Activated CD8-positive, alpha-beta T cell treated with anti-CD3 and anti-CD28 coated beads, Interleukin-2, amount 10 ng/mL, durations not matched to agents 7 days and 5 days (primary cell): ENCODE results near the gene CEP128. TPM values are rescaled to one million over a fixed set of nuclear protein-coding genes. Genes with fewer than 3 reads are reported as not detected.

Experiments
- ATAC-seq: fragments of 150-1000 bp; cut with Tn5 transposase; one replicate; pipeline ENCODE4 v1.10.0; 2021; ENCODE audit warnings: moderate library complexity
- CTCF ChIA-PET: fragments of 350-600 bp; sonication (Branson Sonifier 250); formaldehyde crosslinking; loops from one replicate; lab custom pipeline; 2021; ENCODE audit warnings: antibody characterized with exemption; lab: Charles Lee
- POLR2A ChIA-PET: fragments of 350-600 bp; sonication (Branson Sonifier 250); formaldehyde crosslinking; loops from one replicate; lab custom pipeline; 2021; ENCODE audit warnings: antibody characterized with exemption; lab: Charles Lee
- DNase-seq: peaks from one replicate; pipeline ENCODE4 v3.0.0-alpha.2; 2020
- H3K27ac Mint-ChIP-seq: one replicate; pipeline ENCODE4 v1.8.0; 2021; ENCODE audit warnings: mild to moderate bottlenecking, mixed read lengths
- H3K27me3 Mint-ChIP-seq: one replicate; pipeline ENCODE4 v1.8.0; 2021; ENCODE audit warnings: low read depth, mixed read lengths
- H3K36me3 Mint-ChIP-seq: one replicate; pipeline ENCODE4 v1.8.0; 2021; ENCODE audit warnings: low read depth, mixed read lengths
- H3K4me1 Mint-ChIP-seq: one replicate; pipeline ENCODE4 v1.8.0; 2021; ENCODE audit warnings: low read depth, mixed read lengths
- H3K4me3 Mint-ChIP-seq: one replicate; pipeline ENCODE4 v1.8.0; 2021; ENCODE audit warnings: mild to moderate bottlenecking, mixed read lengths
- H3K9me3 Mint-ChIP-seq: one replicate; pipeline ENCODE4 v1.8.0; 2022; ENCODE audit warnings: mixed read lengths; ENCODE audit not compliant: insufficient read depth
- total RNA-seq, 2 experiments: library from RNA; stranded (reverse); gene quantifications; one replicate each; pipeline ENCODE4 v1.2.3, GENCODE V29; 2021

CEP128 gene
- total RNA-seq, 2 experiments from 2014 or later = 32.9 to 35.8 TPM

DNA sequence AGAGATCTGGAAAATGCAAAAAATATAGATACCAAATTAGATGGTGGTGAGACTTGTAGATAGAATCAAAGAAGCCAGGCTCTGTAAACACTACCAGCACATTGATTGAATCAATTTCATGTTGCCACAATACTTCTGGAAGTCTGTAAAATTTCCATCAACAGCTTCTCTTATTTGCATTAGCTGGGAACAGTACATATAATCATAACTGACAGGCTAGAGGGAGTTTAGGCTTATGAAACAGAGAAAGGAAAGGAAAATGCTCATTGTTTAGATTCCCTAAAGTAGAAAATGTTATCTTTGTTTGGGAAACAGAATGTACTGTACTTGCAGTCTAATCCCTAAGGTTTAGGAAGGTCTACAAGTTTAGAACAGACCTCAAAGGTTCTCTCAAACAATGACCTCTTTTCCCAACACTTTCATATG, 335.2 kb downstream of the CEP128 start:
- POLR2A ChIA-PET = no interaction called here
- H3K4me3 Mint-ChIP-seq = no peak overlapping the region

DNA sequence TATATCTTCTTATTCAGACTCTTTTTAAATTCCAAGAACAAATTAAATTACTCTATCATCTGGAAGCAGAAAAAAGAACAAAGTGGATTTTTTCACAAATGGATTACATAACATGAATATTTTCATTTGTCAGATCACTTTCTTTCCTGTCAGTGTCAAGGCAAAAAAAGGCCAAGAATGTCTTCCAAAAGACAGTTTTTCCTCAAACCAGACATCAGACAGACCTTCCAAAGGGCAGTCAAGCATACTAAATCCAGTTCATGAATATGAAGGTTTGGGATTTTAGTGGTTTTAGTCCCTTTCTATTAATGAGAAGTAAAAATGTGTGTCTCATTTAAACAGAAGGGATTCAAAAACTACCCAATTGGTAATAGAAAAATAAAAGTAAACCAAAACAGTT, 336.0 kb downstream of the CEP128 start:
- no peak overlapping the region for H3K27ac Mint-ChIP-seq
- no peaks in the 10 kb centered on the region for H3K36me3 Mint-ChIP-seq
- CTCF ChIA-PET = interaction anchor here (0.7 kb wide), 1 partner anchor 14 kb away, joined by 3 read pairs; no protein-coding TSS in a partner anchor
- DNase-seq (no peak), ATAC-seq (no peak)
- no peaks in the 10 kb centered on the region for H3K27me3 Mint-ChIP-seq
- POLR2A ChIA-PET = no interaction called here
- no peak overlapping the region for H3K4me3 Mint-ChIP-seq
- no peaks in the 10 kb centered on the region for H3K4me1 Mint-ChIP-seq
- H3K9me3 Mint-ChIP-seq = no peaks in the 10 kb centered on the region

More for the DNA sequence above, 335.2 kb downstream of the CEP128 start:
- CTCF ChIA-PET = interaction anchor here (0.7 to 1.5 kb wide), 2 partner anchors 10 to 15 kb away, joined by 3 read pairs; no protein-coding TSS in a partner anchor
- DNase-seq (no peak), ATAC-seq (no peak)
- Mint-ChIP-seq H3K9me3 (no peaks in the 10 kb centered on the region), H3K4me1 (no peaks in the 10 kb centered on the region), H3K27me3 (no peaks in the 10 kb centered on the region), H3K27ac (no peak overlapping the region), H3K36me3 (no peaks in the 10 kb centered on the region)

DNA sequence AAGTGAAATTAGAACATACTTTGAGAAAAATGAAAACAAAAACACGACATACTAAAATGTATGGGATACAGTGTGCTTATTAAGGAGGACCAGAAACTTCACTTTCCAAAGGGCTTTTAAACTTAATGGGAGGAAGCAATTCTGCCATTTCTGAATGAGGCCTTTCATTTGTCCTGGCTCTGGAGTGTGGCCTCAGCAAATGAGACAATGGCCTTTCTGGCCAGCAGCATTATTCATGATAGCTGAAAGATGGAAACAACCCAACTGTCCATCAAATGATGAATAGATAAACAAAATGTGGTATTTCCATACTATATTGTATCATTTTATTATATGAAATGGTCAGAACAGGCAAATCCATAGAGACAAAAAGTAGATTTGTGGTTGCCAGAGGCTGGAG, 338.6 kb downstream of the CEP128 start:
- Mint-ChIP-seq H3K27me3 (no peaks in the 10 kb centered on the region), H3K4me1 (no peaks in the 10 kb centered on the region), H3K27ac (no peak overlapping the region), H3K9me3 (no peaks in the 10 kb centered on the region), H3K4me3 (no peak overlapping the region), H3K36me3 (no peaks in the 10 kb centered on the region)
- ATAC-seq (no peak), DNase-seq (no peak)
- ChIA-PET CTCF (no interaction called here), POLR2A (no interaction called here)

DNA sequence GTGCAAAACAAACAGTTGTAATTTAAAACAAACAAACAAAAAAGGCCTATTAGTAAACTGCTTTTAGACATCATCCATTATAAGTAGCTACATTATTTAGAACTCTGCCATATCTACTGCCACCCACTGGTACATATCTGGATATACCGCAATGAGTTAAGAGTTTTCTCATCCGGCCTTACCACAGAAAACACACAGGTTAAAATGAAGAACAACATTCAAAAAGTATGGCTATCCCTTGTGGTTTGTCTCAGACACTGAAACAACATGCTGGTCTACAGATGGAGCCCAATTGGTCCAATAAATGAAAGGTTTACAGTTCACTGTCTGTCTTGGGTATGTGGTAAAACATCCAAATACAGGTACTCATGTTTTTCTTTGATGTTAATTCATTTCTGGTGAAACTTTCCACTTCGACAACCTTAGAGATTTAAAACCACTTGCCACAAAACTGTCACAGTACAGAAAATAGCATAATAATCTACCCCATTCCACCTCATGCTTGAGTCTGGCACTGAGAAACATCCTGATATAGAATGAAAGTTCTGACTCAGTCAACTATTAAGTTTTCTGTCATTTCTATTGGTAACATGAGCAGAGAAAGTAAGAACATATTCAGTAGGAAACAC, 354.3 kb downstream of the CEP128 start:
- ATAC-seq = peak; percentile 93
- peaks cover 15% of the 10 kb centered on the region for H3K9me3 Mint-ChIP-seq
- DNase-seq = peak; percentile 50
- no peak overlapping the region for H3K4me3 Mint-ChIP-seq
- peaks cover 19% of the 10 kb centered on the region for H3K4me1 Mint-ChIP-seq
- H3K27ac Mint-ChIP-seq = peak overlapping the region; percentile 40
- peaks cover 4% of the 10 kb centered on the region for H3K36me3 Mint-ChIP-seq
- POLR2A ChIA-PET = no interaction called here
- CTCF ChIA-PET = interaction anchor here (0.7 to 1.5 kb wide), 4 partner anchors 28 to 589 kb away, joined by 3 to 4 read pairs (median 3); no protein-coding TSS in a partner anchor
- H3K27me3 Mint-ChIP-seq = peaks cover 2% of the 10 kb centered on the region

DNA sequence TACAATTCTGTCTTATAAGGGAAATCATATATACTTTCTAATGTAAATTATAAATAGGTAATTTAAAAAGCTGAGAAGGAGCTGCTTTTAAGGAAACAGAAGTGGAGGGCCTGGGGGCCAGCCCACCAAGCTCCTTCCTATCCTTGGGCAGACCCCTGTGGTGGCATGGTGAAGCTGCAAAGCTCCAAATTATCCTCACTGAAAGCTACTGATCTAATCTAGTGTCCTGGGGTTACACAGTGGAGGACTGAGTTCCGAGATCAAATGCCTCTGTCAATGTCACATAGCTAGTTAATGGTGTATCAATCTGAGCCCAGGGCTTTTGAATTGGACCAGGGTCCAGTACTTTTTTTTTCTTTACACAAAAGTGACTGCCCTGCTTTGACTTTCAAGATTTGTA, 355.4 kb downstream of the CEP128 start:
- no peak for ATAC-seq
- peaks cover 19% of the 10 kb centered on the region for H3K4me1 Mint-ChIP-seq
- H3K27me3 Mint-ChIP-seq = peaks cover 2% of the 10 kb centered on the region

DNA sequence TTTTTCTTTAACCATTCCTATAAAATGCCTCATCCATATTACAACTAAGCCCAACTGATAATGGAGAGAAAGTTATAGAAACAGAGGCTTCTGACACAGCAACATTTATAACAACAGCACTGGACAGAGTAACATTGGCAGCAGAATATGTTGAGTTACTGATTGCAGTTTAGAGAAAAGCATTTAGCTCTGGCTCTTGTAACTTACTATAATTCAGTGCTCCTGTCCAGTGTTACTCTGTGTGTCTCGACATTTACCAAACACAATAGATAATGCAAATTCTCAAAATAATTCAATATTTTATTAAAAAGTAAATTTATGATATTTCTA, 356.1 kb downstream of the CEP128 start:
- H3K9me3 Mint-ChIP-seq = peaks cover 6% of the 10 kb centered on the region
- H3K4me3 Mint-ChIP-seq = no peak overlapping the region
- ChIA-PET POLR2A (no interaction called here), CTCF (no interaction called here)
- H3K36me3 Mint-ChIP-seq = no peaks in the 10 kb centered on the region
- ATAC-seq (no peak), DNase-seq (no peak)
- peaks cover 19% of the 10 kb centered on the region for H3K4me1 Mint-ChIP-seq
- H3K27ac Mint-ChIP-seq = no peak overlapping the region
- H3K27me3 Mint-ChIP-seq = no peaks in the 10 kb centered on the region

More for the DNA sequence above, 355.4 kb downstream of the CEP128 start:
- ChIA-PET POLR2A (no interaction called here), CTCF (interaction anchor here (1.3 to 1.5 kb wide), 2 partner anchors 202 to 401 kb away, joined by 3 read pairs; no protein-coding TSS in a partner anchor)
- no peak overlapping the region for H3K27ac Mint-ChIP-seq
- no peak overlapping the region for H3K4me3 Mint-ChIP-seq
- H3K9me3 Mint-ChIP-seq = peaks cover 12% of the 10 kb centered on the region
- no peaks in the 10 kb centered on the region for H3K36me3 Mint-ChIP-seq
- DNase-seq = no peak

DNA sequence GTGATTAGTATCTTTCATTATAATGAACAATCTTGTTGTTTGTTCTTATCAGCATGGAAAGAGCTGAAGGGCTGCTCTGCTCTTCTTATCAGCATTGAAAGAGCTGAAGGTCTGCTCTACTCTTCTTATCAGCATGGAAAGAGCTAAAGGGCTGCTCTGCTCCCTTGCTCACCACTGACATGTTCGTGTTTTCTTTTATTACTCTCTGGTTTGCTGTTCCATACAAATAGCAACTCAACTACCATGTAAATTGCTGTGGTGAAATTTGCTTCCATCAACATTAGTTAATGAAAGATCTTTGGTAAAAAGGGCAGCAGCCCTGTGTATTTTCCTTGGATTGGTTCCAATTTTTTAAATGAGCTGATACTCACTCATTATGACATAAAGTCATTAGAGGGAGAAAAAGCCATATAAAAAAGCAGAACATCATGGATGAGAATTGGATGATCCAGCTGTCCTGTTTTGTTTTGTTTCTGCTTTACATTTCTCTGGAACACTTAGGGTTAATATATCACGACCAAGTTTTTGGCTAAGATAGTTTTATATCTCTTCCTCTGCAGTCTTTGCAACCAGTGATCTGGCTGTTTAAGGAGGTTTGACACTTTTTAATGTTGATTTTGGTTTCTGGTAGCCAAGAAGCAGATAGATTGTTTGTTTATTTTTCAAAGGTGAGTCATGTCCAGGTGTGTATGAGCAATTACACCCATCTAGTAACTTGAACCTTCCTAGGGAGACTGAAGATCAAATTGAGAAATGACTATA, 356.6 kb downstream of the CEP128 start:
- ATAC-seq (no peak), DNase-seq (no peak)
- ChIA-PET CTCF (no interaction called here), POLR2A (no interaction called here)
- H3K27me3 Mint-ChIP-seq = no peaks in the 10 kb centered on the region
- no peaks in the 10 kb centered on the region for H3K36me3 Mint-ChIP-seq
- peaks cover 19% of the 10 kb centered on the region for H3K4me1 Mint-ChIP-seq
- peaks cover under 1% of the 10 kb centered on the region for H3K9me3 Mint-ChIP-seq
- H3K27ac Mint-ChIP-seq = no peak overlapping the region
- H3K4me3 Mint-ChIP-seq = no peak overlapping the region

DNA sequence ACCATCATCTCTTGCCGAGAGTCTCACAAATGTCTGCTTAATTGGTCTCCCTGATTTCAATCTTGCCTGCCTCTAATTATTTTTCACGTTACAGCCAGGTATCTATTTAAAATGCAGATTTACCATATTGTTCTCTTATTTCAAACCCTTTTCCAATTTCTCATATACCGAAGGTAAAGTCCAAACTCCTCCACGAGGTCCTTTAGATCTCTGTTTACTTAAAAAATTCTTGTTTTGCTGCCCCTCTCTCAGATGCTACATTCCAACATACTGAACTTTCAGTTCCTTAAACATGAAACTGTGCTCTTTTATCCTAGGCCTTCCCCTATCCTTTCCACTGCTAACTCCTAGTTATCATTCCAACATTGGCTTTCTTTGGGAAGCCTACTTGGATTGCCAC, 363.9 kb downstream of the CEP128 start:
- POLR2A ChIA-PET = no interaction called here
- DNase-seq (no peak), ATAC-seq (no peak)
- H3K4me3 Mint-ChIP-seq = no peak overlapping the region
- H3K27ac Mint-ChIP-seq = no peak overlapping the region
- H3K27me3 Mint-ChIP-seq = no peaks in the 10 kb centered on the region
- H3K36me3 Mint-ChIP-seq = no peaks in the 10 kb centered on the region
- H3K4me1 Mint-ChIP-seq = no peaks in the 10 kb centered on the region
- H3K9me3 Mint-ChIP-seq = no peaks in the 10 kb centered on the region
- CTCF ChIA-PET = no interaction called here

DNA sequence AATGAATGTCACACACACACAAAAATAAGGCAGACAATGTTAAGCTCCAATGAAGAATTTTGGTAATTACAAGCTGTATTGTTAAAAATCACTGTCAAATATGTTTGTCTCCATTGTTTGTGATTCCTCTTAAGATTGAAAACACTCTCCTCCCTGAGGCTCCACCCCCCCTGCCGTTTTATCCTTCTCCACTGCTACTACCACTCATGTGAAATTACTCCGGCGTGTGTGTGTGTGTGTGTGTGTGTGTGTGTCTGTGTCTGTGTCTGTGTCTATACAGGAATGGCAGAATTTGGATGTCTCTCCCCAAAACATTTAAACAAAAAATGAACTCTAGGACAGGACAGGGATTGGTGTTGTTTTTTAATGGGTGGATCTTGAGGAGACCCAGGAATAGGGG, 365.1 kb downstream of the CEP128 start:
- ATAC-seq = no peak
- H3K9me3 Mint-ChIP-seq = no peaks in the 10 kb centered on the region
- ChIA-PET CTCF (no interaction called here), POLR2A (no interaction called here)
- no peaks in the 10 kb centered on the region for H3K27me3 Mint-ChIP-seq
- H3K4me3 Mint-ChIP-seq = no peak overlapping the region
- H3K36me3 Mint-ChIP-seq = no peaks in the 10 kb centered on the region
- no peaks in the 10 kb centered on the region for H3K4me1 Mint-ChIP-seq
- no peak overlapping the region for H3K27ac Mint-ChIP-seq
- DNase-seq = no peak

DNA sequence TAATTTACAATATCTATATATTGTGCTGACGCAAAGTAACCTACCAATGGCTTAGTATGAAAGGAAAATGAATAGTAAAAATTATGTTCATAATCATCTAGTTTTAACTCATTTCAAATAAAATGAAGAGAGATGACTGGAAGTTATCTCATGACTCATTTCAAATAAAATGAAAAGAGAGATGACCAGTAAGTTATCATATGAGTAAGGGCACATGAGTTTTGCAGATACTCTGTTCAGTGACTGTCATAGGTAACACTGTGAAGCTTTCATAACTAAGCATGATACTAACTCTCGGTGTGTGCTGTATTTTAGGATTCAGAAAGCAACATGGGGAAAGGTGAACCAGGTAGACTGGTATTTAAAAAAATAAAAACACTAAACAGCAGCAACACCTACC, 365.8 kb downstream of the CEP128 start:
- no peak for ATAC-seq
- H3K27ac Mint-ChIP-seq = no peak overlapping the region
- no peaks in the 10 kb centered on the region for H3K9me3 Mint-ChIP-seq
- no peak for DNase-seq
- POLR2A ChIA-PET = no interaction called here
- no peaks in the 10 kb centered on the region for H3K4me1 Mint-ChIP-seq
- H3K4me3 Mint-ChIP-seq = no peak overlapping the region
- CTCF ChIA-PET = no interaction called here
- no peaks in the 10 kb centered on the region for H3K27me3 Mint-ChIP-seq
- H3K36me3 Mint-ChIP-seq = no peaks in the 10 kb centered on the region

DNA sequence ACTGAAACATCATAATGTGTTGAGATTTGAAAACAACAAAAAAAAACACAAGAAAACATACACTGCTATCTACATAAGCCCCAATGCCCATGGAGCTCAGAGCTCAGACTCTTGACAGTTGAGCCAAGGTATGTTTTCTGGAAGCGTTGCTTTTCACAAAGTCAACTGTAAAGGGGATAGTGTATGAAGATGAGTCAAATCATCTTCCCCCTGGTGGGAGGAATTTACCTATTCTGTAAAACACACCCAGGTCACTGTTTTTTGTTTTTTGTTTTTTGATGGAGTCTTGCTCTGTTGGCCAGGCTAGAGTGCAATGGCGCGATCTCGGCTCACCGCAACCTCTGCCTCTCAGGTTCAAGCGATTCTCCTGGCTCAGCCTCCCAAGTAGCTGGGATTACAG, 368.9 kb downstream of the CEP128 start:
- ChIA-PET POLR2A (interaction anchor here (0.6 kb wide), 1 partner anchor 1074 kb away, joined by 3 read pairs; no protein-coding TSS in a partner anchor), CTCF (no interaction called here)
- no peaks in the 10 kb centered on the region for H3K36me3 Mint-ChIP-seq
- H3K9me3 Mint-ChIP-seq = no peaks in the 10 kb centered on the region
- H3K4me3 Mint-ChIP-seq = no peak overlapping the region
- H3K27me3 Mint-ChIP-seq = no peaks in the 10 kb centered on the region
- H3K4me1 Mint-ChIP-seq = no peaks in the 10 kb centered on the region
- DNase-seq (no peak), ATAC-seq (no peak)
- no peak overlapping the region for H3K27ac Mint-ChIP-seq

DNA sequence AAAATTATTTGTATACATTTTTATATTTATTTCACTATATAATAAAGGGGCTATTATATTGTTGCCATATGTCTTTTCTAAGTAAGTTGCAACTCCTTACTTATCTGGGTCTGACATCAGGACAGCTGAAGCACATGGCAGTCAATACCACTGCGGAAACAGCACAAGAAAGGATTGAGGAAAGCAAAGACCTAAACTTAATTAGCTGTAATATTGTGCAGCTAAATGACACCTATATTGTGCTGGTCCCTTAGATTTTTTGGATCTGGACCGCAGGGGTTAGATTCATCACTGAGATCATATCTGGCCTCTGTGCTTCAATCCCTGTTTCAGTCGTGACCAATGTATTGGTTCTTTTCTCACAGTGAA, 370.6 kb downstream of the CEP128 start:
- Mint-ChIP-seq H3K36me3 (no peaks in the 10 kb centered on the region), H3K4me1 (no peaks in the 10 kb centered on the region), H3K9me3 (no peaks in the 10 kb centered on the region), H3K27me3 (no peaks in the 10 kb centered on the region), H3K4me3 (no peak overlapping the region), H3K27ac (no peak overlapping the region)
- ATAC-seq (no peak), DNase-seq (no peak)
- CTCF ChIA-PET = no interaction called here
- POLR2A ChIA-PET = no interaction called here
